Measurements from ENCODE around the gene ATXN1.

- no peak for TF ChIP-seq TAF1 (IDR thresholded peaks at IDR 0.05; ENCODE audit: low read depth, low read length)
- TF ChIP-seq, protein P1, sequence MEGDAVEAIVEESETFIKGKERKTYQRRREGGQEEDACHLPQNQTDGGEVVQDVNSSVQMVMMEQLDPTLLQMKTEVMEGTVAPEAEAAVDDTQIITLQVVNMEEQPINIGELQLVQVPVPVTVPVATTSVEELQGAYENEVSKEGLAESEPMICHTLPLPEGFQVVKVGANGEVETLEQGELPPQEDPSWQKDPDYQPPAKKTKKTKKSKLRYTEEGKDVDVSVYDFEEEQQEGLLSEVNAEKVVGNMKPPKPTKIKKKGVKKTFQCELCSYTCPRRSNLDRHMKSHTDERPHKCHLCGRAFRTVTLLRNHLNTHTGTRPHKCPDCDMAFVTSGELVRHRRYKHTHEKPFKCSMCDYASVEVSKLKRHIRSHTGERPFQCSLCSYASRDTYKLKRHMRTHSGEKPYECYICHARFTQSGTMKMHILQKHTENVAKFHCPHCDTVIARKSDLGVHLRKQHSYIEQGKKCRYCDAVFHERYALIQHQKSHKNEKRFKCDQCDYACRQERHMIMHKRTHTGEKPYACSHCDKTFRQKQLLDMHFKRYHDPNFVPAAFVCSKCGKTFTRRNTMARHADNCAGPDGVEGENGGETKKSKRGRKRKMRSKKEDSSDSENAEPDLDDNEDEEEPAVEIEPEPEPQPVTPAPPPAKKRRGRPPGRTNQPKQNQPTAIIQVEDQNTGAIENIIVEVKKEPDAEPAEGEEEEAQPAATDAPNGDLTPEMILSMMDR (IDR thresholded peaks at IDR 0.05; ENCODE audit: control extremely low read depth in 1 of 3, insufficient read depth in 1 of 3, low read depth in 1 of 3, low read length in 3 of 3): no peak
- no peak for TF ChIP-seq CHD1 (IDR thresholded peaks at IDR 0.05; ENCODE audit: low read depth, low read length)
- TF ChIP-seq GTF2F1 (IDR thresholded peaks at IDR 0.05; ENCODE audit: borderline replicate concordance, low read depth, low read length): no peak
- no peak for TF ChIP-seq ZNF274 (IDR thresholded peaks at IDR 0.05; ENCODE audit: borderline replicate concordance, extremely low read depth, low read length)
- no peak for TF ChIP-seq HDAC2 (IDR thresholded peaks at IDR 0.05; ENCODE audit: borderline replicate concordance in 1 of 2, low read depth in 2 of 2, low read length in 2 of 2)
- TF ChIP-seq E2F6 (IDR thresholded peaks at IDR 0.05): no peak
These were observed 266.5 kb downstream of the ATXN1 start for GRCh38 chr6:16494793-16495192.
